ENCODE measurements around the gene SMIM10L2A.
"Not testable (repeated sequence)": the region's sequence is repeated elsewhere in the genome, so short reads cannot be mapped to it uniquely, and the experiment has no call there.

SMIM10L2A gene

DNA sequence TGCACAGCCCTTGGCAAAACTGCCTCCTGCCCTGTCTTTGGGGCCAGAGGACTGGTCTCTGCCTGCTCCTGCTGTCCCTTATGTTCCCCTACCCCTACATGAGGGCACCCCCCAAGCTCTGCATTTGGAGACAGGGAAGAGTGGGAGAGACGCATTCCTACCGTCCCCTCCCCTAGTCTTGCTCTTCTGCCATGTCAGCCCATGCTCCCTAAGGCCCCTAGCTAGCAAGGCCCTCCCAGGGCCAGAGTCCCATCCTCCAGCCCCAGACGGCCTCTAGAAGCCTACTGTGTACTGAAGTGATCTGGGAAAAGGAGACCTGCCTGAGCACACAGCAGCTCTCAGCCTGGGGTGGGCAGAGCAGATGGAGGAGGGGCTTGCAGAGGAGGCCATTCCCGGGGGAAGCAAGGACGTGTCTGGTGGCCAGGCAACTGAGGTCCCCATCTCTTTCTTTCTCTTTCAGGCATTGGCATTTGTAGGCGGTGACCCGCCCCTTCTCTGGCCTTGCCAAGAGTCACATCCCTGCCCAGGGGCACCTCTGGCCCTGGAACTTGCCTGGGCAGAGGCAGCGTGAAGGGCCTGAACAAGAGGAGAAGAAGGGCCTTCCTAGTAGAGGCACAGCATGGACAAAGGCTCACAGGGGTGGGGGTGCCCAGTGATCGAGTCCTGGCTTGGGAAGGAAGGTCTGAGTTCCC lies 1.6 kb downstream of the SMIM10L2A start:
- DNase-seq, result not testable (repeated sequence)

GRCh38 chrX:135424469-135424868 lies 2.7 kb downstream of the SMIM10L2A start:
- DNase-seq, result no peak

DNA sequence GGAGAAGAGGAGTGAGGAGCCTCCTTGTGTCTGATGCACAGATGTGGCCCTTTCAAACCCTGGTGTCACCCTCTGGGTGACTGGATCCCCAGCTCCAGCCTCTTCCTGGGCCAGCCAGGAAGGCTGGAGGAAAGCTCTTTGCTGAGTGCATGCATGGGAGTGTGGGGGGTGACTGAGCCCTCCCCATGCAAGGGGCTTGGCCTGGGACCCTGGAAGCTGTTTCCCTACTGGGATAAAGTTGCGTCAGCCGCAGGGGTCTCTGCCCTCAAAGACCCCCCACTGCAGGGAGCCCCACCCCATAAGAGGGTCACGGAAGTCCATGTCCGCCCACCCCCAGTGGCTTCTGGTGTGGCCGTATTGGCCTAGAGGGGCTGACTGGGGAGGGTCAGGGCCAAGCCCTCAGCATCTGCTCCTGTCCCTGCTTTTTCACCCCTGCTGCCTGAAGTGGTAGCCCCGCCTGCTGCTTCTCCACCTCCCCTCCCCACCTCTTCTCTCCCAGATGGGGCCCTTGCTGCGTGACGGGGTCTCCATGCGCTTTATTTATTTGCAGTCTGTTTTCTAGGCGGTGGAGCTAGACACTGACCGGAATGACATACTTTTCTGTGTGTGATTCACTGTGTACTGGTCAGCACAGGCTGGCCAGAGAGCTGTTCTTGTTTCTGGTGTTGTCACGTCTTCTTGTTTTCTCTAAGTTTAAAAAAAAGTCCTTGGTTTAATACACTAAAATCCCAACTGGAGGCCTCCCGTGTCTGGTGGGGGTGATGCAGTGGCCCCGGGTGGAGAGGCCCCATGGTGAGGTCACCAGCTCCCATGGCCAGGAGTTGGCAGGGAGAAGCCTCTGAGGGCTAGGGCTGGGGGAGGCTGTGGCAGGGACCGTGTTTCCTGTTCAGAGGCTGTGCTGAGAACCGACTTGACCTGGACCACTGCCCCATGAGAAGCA lies 3.6 kb downstream of the SMIM10L2A start:
- no peak for DNase-seq

- DNase-seq, result no peak
Measured at GRCh38 chrX:135429429-135429828, 7.7 kb downstream of the SMIM10L2A start.

DNA sequence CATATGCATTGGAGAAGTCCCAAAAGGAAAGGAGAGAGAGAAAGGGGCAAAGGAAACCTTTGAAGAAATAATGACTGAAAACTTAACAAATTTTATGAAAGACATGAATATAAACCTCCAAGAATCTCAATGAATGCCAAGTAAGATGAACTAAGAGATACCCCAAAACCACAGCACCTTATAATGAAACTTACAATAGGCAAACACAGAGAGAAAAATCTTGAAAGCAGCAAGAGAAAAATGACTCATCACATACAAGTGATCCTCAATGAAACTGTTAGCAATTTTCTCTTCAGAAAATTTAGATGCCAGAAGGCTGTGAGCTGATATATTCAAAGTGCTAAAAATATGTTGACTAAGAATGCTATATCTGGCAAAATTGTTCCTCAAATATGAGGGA lies 10.1 kb downstream of the SMIM10L2A start:
- DNase-seq, result no peak

DNA sequence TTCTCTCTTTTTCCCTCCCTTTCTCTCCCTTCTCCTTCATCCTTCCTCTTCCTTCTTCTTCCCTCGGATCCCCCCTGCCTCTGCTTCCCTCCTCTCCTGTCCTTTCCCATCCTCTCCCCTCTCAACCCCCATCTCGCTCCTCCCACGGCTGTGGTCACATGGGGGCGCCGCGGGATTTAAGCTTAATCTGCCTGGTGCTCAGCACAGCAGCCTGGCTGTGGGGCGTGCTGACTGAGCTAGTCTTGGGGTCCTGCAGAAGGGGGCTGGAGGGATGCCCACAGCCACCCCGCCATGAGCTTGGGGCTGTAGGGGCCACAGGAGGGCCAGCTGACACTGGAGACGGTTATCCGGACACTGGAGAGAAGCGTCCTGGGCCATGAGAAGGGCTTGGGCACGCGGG lies 10.7 kb downstream of the SMIM10L2A start:
- no peak for DNase-seq

DNA sequence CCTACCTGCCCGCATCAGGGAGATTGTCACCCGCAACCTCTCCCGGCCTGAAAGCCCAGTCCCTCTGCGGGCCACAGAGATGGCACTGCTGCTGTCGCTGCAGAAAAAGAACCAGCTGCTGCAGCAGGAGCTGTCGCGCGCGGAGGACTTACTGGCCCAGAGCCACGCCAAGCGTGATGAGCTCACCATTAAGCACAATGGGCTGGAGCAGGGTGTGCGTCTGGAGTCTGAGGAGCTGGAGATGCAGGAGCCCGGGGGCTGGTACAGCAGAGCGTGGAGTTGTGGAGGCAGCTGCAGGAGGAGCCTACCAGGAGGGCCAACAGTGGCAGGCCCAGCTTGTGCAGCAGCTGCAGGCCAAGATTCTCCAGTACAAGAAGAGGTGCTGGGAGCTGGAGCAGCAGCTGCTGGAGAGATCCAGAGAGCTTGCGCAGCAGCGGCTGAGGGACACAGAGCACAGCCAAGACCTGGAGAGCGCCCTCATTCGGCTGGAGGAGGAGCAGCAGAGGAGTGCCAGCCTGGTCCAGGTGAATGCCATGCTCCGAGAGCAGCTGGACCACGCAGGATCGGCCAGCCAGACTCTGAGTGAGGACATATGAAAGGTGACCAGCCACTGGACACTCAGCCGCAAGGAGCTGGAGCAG lies 11.3 kb downstream of the SMIM10L2A start:
- DNase-seq, result no peak

GRCh38 chrX:135433531-135434257 lies 11.9 kb downstream of the SMIM10L2A start:
- DNase-seq, result no peak

DNA sequence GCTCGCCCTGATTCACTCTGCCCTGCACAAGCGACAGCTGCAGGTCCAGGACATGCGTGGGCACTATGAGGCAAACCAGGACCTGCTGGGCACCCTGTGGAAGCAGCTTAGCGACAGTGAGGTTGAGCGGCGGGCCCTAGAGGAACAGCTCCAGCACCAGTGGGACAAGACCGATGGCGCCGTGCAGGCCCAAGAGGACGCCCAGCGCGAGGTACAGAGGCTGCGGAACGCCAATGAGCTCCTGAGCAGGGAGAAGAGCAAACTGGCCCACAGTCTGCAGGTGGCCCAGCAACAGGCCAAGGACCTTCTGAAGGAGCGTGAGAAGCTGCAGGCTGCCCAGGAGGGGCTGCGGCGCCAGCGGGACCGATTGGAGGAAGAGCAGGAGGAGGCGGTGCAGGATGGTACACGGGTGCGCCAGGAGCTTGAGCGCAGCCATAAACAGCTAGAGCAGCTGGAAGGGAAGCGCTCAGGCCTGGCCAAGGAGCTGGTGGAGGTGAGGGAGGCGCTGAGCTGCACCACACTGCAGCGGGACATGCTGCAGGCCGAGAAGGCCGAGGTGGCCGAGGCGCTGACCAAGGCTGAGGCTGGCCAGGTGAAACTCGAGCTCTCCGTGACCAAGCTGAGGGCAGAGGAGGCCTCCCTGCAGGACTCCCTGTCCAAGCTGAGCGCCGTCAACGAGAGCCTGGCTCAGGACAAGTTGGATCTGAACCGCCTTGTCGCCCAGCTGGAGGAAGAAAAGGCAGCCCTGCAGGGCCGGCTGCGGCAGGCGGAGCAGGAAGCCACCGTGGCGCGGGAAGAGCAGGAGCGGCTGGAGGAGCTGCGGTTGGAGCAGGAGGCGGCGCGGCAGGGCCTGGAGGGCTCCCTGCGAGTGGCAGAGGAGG lies 12.8 kb downstream of the SMIM10L2A start:
- DNase-seq, result no peak

DNA sequence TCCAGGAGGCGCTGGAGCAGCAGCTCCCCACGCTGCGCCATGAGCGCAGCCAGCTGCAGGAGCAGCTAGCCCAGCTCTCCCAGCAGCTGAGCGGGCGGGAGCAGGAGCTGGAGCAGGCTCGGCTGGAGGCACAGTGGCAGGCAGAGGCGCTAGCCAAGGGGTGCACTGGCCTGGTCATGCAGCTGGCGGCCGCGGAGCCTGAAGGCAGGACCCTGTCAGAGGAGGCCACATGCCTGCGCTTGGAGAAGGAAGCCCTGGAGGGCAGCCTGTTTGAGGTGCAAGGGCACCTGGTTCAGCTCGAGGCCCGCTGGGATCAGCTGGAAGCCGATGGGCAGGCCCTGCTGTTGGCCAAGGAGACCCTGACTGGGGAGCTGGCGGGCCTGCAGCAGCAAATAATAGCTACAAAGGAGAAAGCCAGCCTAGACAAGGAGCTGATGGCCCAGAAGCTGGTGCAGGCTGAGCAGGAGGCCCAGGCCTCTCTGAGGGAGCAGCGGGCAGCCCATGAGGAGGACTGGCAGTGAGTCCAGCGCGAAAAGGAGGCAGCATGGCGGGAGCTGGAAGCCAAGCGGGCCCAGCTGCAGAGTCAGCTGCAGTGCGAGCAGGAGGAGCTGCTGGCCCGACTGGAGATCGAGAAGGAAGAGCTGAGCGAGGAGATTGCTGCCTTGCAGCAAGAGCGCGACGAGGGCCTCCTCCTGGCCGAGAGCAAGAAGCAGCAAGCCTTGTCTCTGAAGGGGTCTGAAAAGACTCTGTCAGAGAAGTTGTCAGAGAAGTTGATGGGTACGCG lies 13.6 kb downstream of the SMIM10L2A start:
- DNase-seq, result no peak

DNA sequence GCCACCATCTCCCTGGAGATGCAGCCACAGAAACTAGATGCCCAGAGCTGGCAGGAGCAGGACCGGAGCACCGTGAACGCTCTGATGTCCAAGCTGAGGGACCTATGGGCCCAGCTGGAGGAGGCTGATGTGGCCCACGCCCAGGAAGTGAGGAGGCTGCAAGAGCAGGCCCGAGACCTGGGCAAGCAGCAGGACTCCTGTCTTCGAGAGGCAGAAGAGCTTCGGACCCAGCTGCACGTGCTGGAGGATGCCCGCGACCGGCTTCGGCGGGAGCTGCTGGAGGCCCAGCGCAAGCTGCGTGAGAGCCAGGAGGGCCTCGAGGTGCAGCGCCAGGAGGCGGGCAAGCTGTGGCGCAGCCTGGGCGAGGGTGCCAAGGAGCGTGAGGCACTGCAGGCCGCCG lies 14.2 kb downstream of the SMIM10L2A start:
- DNase-seq, result no peak

DNA sequence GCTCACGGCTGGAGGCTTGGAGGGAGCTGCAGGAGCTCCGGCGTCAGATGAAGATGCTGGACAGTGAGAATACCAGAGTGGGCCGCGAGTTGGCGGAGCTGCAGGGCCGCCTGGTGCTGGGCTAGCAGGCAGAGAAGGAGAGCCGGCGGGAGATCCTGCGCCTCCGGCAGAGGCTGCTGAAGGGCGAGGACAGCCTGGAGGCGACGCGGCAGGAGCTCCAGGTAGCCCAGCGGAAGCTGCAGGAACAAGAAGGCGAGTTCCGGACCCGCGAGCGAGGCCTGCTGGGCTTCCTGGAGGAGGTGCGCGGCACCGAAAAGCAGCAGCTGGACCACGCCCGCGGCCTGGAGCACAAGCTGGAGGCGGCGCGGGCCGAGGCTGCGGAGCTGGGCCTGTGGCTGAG lies 14.7 kb downstream of the SMIM10L2A start:
- no peak for DNase-seq

GRCh38 chrX:135436966-135437866 lies 15.5 kb downstream of the SMIM10L2A start:
- no peak for DNase-seq

DNA sequence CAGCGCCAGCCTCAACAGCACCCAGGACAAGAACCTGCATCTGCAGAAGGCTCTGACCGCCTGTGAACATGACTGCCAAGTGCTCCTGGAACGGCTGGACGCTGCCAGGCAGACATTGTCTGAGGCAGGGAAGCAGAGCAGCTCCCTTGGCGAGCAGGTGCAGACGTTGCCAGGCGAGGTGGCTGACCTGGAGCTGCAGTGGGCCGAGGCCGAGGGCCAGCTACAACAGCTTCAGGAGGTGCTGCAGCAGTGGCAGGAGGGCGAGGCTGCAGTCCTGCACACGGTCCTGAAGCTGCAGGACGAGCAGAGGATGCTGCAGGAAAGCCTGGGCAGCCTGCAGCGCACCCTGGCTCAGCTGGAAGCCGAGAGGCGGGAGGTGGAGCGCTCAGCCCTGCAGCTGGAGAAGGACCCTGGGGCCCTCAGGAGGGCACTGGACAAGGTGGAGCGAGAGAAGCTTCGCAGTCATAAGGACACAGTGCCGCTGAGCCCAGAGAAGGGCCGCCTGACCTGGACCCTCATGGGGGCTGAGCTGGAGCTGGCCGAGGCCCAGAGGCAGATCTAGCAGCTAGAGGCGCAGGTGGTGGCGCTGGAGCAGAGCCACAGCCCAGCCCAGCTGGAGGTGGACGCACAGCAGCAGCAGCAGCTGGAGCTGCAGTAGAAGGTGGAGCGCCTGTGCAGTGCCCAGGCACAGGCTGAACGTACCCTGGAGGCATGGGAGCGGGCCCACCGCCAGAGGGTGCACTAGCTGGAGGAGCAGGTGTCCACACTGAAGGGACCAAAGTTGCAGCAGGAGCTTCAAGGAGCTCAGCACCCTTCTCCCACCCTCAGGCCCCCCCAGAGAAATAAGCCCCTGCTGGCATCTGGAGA lies 16.4 kb downstream of the SMIM10L2A start:
- no peak for DNase-seq

GRCh38 chrX:135438734-135439043 lies 16.9 kb downstream of the SMIM10L2A start:
- DNase-seq, result no peak

DNA sequence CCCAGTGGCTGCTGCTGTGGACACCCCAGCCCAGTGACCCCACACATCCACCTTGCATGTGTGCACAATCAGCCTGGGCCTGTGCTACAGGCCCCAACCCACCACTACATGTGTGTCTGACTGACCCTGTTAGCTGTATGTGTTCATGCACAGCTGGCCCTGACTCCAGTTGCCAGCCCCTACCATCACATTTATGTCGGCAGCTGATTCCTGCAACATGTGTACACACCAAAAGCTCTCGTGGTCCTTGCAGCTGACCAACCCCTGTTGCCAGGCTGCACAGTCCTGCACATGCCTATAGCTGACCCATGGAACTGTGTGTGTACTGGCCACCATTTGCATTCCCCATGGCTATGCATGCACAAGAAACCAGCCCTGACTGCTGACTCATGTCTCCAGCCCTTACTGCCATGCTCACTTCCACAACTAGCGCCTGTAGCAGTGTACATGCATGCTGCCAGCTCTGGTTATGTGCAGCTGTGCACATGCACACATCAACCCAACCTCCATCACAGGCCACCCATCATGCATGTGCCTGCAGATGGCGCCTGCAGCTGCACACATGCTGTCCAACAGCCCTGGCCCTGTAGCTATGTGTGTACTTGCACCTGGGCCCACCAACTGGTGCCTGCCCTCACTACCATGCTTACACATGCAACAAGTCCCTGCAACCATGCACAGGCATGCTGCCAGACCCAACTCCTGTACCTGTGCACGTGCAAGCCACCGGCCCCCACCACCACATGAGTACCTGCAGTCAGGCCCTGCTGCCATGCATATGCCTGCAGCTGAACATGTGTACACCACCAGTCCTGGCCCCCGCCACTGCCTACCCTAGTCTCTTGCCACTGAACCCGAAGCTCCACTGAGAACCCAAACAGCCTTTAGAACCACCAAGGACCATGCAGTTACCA lies 28.1 kb downstream of the SMIM10L2A start:
- DNase-seq, result no peak

DNA sequence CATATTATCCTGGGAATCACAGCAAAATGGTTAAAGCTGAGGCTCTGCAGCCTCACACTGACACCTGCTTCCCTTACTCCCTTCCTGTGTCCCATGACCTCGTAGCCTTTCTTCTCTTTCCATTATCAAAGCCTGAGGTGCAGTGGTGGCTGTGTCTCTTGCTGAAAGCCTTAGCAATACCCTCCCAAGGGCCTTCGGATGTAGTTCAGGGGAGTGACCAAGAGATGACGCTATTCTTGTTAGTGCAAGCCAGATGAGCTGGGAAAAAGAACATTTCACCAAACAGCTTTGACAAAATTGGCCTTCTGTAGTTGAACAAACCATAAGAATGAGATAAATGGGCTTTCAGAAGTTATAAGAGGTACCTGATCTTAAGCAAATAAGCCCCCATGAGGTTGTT lies 31.6 kb downstream of the SMIM10L2A start:
- no peak for DNase-seq

- DNase-seq, result no peak
Measured at GRCh38 chrX:135454816-135455215, 33.1 kb downstream of the SMIM10L2A start.

All from activated CD4-positive, CD25-positive, alpha-beta regulatory T cell (primary cell).